IPS DF 19.7 (cell line): Measurements from ENCODE around the gene CHL1.

Source experiments
- DNase-seq: peaks from one replicate; pipeline ENCODE4 v3.0.0-alpha.2; 2013; ENCODE audit warnings: low read depth, low spot score

Gene CHL1

DNA sequence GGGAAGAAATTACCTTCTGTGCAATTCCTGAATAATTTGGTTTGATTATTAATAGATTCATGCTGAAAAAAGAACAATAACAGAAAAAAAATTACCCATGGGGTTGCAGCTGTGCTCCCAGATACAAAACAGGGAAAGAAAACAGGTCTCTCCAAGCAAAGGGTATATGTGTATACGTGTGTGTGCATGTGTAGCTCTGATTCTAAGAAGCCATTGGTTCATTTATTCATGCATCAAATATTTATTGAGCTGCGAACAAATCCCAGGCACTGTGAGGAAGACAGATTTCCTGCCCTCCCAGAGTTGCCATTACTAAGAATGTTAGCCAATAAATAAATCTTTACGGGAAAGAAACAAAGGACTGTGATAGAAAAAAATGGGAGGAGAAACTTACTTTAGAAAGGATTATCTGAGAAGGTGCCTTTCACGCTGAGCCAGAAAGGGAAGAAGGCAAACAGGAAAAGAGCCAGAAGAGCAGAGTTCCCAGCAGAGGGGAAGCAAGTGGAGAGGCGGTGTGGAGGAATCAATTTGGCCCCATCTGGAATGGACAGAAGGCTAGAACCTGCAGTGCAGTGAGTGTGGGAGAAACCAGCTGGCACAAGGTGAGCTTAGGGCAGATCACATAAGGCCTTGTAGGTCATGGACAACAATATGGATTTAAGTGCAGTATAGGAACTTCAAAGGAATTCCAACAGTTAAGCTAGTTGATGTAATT lies 20.7 kb downstream of the CHL1 start:
- DNase-seq: no peak

DNA sequence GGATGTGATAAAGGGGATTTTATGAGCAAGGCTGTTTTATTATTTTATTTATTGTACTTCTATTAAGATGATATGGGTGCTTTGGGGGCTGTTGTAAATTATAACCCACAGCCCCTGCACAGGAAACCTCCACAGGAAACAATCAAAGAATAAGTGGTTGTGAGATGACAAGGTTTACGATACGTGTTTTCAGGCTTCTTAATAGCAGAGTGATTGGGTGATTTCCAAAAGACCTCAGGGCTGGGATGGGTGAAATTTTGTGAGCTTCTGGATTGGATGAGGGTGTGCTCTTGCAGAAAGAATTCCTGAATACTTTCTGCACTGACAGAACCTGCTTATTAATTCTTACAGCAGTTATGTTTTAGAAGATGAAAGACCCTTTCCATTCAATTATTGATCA lies 21.4 kb downstream of the CHL1 start:
- DNase-seq: no peak

DNA sequence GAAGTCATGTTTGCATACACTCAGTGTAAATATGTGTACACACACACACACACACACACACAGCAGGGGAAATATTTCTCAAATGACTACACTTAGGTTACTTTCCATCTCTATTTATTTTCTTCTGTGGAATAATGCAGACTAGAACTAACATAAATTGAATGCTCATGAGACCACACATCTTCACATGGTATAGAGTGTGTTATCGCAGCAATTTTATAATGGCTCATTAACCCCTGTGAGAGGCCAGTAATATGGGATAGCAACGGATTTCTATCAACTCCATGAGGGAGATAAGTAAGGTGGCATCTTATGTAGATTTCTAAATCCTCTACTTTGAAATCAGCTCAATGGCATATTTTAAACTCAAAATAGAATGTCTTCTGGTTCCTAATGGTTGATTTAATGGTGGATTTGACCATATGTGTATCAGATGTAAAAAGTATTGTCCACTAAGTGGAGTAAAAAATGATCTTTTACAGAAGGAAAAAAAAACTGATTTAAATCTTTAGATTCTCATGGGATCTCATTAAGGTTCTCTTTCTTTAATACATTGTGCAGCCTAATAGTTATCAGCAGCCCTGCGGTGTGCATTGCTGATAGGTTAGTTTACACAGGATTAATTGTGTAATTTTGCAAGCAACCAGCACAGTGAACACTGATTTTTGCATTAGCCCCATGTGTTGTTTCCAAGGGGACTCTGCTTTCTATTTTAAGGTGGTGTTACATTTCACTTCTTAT lies 32.0 kb downstream of the CHL1 start:
- DNase-seq: no peak

DNA sequence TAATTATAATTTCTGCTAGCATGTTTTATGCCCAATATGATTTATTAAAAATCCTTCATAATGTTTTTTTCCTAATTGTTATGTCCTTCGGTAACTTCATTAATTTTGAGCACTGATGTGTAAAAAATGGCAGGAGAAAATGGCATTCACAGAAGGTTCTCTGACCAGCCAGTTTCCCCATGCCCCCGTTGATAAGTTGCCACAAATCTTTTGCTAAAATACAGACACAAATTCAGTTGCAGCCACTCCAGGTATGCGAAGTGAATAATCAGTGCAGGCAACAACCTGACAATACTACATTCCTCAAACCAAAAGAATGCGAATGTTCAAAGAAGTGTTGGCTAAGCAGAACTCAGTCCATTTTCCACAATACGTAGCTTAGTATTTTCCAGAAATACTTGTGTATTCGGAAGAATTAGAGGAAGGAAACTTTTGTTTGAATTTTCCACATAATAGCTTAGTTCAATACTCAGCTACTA lies 32.7 kb downstream of the CHL1 start:
- no peak for DNase-seq

DNA sequence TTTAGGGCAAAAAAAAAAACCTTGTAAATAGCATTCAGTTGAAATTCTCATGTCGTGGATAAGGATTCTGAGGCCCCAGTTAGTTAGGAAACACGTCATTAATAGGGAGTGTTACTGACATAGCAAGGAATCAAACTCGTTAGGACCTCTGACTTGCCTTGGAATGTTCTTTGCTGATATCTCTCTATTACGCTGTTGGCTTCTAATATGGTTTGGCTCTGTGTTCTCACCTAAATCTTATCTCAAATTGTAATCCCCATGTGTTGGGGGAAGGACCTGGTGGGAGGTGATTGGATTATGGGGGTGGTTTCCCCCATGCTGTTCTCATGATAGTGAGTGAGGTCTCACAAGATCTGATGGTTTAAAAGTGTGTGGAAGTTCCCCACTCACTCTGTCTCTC lies 40.3 kb downstream of the CHL1 start:
- no peak for DNase-seq

DNA sequence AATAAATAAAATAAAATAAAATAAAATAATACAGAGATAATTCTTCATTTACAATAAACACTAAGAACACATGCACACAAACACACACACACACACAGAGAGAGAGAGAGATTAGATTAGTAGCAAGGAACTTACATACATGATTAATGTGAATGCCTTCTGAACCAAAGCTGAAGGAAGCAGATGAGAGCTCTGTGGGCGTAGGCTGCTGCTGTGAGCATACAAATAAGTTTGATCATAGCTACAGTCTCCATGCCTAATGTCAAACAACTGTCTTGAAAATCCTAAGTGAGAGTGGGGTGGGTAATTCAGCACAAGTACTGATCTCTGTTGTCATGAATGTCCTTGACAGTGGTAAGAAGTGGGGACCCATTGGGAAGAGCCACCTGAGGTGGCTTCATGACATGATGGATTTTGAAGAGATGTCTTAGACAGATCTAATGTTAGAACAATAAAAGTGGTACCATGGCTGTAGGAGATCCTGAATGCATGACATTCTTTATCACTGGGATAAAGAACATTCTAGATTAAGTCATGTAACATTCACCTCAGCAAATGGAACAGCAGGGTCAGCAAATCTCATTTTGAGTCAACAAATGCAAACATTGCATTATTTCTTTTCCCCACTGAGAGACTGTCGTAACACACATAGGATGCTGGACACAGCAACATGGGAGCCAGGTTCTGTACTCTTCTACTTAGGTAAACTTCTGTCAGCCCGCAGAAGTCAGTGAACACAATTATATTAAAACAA lies 46.2 kb downstream of the CHL1 start:
- DNase-seq: no peak

DNA sequence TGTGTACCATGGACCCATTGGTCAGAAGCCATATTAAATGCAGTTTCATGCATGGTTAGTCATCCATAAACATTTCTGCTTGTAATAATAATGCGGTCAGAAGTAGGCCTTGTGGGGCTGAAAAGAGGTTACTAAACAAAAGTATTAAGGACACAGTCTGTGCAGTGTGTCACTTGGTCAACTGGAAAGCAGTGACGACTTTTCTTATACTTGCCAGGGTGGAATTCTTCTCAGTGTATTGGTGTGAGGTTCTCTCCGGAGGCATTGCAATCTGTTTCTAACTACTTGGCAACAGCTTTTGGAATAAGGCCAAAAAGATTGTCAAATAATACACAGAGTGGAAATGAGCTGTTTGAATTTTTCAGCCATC lies 46.8 kb downstream of the CHL1 start:
- no peak for DNase-seq

DNA sequence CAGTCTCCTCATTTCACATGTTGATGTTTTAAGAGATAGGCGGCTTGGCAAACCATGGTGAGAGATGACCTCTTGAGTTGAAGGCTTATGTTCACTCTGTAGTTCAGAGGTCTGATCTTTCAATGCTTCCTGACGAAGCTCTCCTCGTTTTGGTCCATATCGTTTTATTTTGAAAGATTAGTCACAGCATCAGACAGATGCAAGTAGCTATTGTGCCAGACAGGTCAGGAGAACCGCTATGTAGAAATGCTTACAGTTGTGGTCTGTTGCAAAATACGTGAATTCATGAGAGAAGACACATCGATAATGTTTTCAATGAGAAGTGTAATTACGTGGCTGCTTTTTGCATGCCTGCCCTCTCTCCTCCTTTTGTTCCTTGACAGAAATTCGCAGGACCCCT lies 47.5 kb downstream of the CHL1 start:
- no peak for DNase-seq

DNA sequence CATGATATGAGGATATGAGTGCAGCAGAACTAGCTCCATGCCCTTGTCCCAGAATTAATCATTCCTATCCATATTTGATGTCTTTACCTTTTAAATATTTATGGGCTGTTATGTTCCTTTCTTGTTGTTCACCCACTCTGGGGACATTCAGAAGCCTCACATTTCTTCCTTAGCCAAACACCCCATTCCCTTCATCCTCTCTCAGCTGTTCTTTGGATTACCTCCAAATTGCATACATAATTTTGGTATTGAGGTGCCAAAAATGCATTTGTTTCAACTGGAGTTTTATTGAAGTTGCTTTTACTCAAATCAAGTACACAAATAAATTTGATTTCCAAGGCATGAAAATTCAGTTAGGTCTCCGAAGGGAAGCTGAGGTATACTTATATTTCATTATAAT lies 51.4 kb downstream of the CHL1 start:
- DNase-seq: no peak

DNA sequence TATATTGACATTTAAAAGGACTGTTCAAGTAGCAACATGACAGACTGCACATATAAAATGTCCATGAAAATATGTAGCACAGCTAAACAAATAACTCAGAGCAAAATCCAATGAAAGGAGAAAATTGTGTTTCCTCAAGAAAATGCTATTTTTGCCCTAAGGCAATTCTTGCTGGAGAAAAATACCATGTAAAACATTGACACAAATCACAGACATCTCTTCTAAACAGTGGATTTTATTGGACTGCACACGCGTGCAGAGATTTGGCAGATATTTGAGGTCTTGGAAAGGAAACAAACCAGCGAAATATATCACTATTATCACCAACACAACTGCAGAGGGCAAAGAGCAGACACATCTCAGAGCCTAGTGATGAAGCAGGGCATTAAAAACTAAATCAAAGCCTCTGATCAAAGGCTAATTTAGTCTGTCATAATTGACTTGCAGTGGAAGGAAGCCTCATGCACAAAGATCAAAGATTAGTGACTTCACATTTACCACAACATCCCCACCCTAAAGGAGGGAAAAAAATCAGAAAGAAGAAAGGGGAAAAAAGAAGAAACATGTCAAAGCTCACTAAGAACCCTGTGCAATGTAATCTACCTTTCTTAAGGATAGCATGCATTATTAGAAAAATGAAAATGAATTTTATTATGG lies 52.4 kb downstream of the CHL1 start:
- DNase-seq: no peak

DNA sequence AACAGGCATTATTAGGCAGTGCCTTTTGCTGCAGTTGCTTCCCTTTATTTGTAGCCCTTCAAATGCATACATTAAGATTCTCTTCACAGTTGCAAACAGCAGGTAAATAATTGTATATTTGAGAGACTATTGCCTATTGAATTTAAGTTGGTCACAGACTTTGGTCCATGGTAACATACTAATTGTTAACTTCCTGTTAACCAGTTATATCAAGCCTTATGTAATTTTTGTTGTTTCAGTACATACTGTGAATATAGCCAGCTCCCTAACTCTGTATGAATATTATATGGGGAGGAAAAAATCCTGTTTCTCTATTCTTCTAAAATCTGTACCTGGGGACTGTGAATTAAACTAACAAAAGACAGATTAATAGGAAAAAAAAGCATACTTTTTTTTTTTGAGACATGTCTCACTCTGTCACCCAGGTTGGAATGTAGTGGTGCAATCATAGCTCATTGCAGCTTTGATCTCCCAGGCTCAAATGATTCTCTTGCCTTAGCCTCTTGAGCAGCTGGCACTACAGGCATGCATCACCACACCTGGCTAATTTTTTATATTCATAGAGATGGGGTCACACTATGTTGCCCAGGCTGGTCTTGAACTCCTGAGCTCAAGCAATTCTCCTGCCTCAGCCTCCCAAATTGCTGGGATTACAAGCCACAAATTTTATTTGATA lies 53.2 kb downstream of the CHL1 start:
- DNase-seq: no peak

DNA sequence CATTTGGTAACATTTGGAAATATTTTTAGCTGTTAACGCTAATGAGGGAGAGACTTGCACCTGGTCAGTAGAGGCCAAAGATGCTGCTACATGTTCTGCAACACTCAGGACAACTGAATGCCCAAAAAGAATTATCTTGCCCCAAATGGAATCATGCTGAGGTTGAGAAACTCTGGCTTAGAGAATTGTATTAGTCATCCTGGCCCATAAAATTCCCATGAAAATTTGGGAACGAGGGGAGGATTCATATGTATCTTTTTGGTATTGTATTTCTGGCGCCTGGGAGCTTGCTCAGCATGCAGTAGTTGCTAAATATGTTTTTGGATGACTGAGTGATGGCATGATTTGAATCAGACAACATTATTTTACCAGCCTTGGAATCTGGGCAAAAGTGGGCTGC lies 59.9 kb downstream of the CHL1 start:
- no peak for DNase-seq

DNA sequence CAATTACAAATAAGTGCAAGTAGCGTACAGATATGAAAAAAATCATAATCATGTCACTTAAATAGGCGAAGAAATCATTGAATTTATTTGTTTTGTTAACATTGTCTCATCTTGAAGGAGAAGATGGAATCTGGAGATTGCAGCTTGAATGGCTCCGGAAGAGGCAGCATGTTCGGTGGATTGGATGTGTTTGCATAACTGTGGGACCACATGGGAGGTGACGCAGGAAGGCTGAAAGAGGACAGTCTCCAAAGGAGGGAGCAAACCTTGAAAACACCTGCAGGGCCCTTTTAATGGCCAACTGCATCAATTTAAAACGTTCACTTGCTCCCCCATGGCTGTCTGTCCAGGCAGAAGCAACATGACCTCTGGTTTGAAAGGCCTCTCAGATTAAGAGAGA lies 61.3 kb downstream of the CHL1 start:
- no peak for DNase-seq

DNA sequence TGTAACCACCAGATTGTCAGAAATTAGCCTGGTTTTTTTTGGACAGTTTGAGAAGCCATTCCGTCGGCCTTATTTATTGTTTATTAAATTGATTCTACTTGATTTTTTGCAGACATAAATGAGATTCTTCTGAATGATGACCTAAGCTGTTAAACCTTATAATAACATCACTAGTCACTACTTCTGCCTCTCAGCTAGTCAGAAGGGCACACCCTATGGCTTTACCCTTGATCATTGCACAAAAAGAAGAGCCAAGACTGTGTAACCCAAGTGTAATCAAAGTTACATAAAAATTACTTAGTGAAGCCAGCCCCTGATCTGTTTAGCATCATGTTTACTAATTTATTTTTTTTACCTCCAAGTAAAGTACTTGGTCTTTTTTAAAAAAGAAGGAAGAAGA lies 64.3 kb downstream of the CHL1 start:
- no peak for DNase-seq

DNA sequence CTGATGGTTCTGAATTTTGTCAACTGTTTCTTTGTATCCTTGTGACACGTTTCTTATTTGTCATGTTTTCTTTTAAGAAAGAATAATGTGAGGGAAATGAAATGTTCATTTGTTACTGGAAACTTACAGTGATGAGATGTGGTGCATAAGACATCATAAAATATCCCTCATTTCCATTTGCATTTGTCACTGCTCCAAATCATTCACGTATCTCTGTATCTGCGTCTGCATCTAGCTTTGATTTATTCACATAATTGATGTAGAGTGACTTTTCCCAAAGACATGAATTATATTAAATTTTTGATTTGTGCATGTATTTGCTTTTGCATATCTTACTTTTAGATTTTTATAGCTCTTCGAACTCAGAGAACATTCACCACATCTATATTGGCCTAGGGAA lies 66.8 kb downstream of the CHL1 start:
- DNase-seq: no peak

DNA sequence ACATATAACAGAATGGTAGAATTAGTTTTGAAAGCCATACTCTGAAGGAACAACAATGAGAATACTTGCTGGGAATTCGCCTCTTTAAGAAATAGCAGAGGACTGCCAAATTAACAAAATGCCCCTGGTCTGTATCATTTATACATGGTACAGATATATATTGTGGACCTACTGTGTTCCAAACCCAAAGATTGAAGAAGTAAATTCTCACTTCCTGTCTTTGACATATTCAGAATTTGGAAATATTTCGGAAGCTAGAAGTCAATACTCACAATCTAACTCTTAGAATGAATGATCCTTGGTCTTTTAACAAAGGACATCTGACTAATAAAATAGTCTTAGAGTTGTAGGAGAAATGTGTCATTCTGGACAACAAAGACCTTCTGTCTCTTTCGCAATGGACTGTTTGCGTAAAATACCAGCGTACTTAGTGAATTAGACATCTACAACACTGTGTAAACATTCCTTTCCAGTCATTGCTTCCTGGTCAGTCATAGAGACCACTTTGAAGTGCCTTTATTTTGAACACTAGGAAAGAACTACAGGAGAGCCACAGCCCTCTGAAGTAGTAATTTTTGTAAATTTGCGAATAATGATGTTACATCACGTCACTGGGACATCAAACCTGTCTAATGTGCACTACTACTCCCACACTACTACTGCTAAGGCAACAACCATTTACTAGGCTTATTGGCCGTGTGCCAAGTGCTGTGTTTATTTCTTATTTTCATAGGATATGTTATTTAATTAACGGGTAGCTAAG lies 68.0 kb downstream of the CHL1 start:
- DNase-seq: no peak

DNA sequence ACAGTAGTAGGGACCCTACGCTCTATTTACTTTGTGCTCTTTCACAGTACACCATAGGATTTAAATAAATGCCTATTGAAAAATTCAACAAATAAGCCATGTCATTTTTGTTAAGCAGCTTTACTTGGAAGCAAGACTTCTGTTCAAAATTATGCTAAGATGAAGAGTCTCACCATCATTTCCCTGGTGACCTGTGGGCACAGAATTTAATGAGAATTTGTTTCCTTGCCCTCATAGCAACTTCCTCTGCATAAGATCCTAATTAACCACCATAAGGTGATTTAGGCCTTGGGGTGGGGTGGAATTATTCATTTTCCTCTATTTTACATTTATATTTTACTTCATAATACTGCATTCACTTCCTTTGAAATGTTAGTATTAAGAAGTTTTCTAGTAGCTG lies 70.5 kb downstream of the CHL1 start:
- no peak for DNase-seq

DNA sequence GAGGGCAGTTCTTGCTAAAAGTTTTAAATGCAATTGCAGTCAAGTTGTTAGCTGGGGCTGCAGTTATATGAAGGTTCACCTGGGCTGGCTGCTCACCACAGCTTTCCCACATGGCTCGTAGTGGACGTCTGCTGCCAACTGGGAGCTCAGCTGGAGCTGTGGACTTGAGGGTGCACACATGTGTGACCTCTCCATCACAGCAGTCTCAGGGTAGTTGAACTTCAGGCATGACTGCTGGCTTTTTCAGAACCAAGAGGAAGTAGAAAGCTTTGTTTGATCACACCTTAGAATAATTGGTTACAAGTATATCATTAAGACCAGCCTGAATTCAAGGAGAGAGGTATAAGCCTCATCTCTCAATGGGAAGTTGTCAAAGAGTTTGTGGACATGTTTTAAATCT lies 74.1 kb downstream of the CHL1 start:
- no peak for DNase-seq

DNA sequence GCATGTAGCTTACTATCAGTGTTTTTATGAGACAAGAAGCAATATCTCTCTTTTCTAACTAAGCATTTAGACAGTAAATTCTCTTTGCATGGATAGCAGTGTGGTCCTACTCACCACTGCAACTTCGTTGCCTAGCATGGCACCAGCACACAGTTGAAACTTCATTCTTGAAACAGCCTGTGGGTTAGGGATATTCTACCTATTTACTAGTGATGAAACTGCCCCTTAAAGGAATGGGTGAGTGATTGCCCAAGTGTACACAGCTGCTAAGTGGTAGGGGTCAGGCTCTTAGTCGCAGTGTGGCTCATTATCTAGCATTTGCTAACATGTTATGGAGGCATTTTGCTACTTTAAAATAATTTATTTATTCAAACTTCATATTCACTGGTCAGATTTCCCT lies 78.4 kb downstream of the CHL1 start:
- no peak for DNase-seq

DNA sequence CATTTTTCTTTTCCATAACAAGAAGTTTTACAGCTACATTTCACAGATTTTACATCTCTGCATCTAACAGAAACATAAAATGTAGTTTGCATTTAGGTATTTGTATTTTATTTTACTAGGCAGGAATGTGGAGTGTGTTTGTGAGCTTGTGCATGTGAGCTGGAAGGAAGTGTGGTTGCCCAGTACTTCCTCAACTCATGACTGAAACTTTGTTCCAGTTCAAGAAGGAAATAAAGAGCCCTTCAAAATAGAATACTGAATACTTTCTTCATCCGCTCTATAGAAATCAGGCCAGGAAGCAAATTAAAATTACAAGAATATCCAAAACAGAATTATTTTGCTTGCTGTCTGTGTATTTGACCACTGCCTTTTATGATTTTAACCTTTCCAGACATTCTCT lies 81.3 kb downstream of the CHL1 start:
- DNase-seq: no peak
